Measurements from ENCODE around the gene HOMER2.
A peak's percentile ranks its signal among the peaks of the same experiment; 100 is the strongest.

Gene HOMER2

DNA sequence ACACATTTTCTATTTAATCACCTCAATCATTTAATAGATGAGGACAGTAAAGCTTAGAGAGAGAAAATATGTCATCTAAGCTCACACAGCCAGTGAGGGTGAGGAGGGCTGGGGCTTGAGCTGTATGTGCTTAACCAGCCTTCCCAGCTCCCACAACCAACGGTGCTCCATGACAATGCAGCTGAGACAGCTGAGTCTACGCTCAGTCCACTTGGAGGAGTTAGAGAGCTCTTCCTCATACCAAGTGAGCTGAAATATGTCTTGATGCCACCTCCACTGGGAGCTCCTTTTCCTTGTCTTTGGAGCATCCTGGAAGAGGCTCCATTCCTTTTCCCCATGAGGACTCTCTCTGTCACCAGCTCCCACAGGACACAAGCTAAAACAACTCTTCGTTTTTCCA, 9.3 kb downstream of the HOMER2 start:
- TF ChIP-seq ZNF274 (IDR thresholded peaks at IDR 0.05; ENCODE audit: low read length) (no peak), ZNF274 (tag by site-specific recombination; IDR thresholded peaks at IDR 0.05; ENCODE audit: borderline replicate concordance) (no peak)
- TF ChIP-seq, protein P1, sequence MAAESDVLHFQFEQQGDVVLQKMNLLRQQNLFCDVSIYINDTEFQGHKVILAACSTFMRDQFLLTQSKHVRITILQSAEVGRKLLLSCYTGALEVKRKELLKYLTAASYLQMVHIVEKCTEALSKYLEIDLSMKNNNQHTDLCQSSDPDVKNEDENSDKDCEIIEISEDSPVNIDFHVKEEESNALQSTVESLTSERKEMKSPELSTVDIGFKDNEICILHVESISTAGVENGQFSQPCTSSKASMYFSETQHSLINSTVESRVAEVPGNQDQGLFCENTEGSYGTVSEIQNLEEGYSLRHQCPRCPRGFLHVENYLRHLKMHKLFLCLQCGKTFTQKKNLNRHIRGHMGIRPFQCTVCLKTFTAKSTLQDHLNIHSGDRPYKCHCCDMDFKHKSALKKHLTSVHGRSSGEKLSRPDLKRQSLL (tag by site-specific recombination; IDR thresholded peaks at IDR 0.05), result 0 out of 2 replicates have a peak, but pooled peaks have one; percentile 17
- Histone ChIP-seq H3K36me3 (ENCODE audit: control insufficient read depth in 2 of 2, insufficient read depth in 1 of 2, low read length in 2 of 2) (no peaks in the 10 kb centered on the region), H3K4me1 (ENCODE audit: control insufficient read depth, insufficient read depth, low read length) (peaks cover 3% of the 10 kb centered on the region; the same call in 1 of the 2 replicates), H3K4me3 (ENCODE audit: low read depth, low read length) (no peak overlapping the region), H3K9me3 (ENCODE audit: control insufficient read depth, insufficient read depth, low read depth, low read length) (no peaks in the 10 kb centered on the region), H3K27ac (ENCODE audit: extremely low read depth, low read depth, low read length) (no peak overlapping the region)
- POLR2A ChIA-PET, result interaction anchor here (0.7 to 1.3 kb wide), 3 partner anchors 11 to 67 kb away, joined by 3 to 5 read pairs (median 3); no protein-coding TSS in a partner anchor
- CTCF ChIA-PET, result interaction anchor here (0.8 to 1.7 kb wide), 2 partner anchors 68 to 94 kb away, joined by 3 to 5 read pairs; partner anchors contain the start of gene C15orf40

DNA sequence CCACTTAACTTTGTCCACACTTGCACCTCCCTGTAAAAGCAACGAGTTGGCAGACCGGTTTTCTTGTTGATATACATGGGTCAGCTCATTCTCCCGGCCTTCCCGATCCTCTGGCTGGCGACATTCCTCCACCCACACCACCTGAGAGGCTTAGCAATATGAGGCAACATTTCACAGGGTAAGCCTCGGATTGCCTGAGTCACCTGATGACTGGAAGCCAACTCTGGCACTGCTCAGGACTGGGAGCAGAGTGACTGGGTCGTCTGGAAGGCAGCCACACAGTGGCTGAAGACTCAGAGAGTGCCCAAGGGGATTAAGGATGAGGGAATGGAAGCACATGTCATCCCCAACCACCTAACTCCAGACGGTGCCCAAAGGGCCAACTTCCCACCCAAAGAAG, 9.8 kb downstream of the HOMER2 start:
- Histone ChIP-seq H3K9me3 (ENCODE audit: control insufficient read depth, insufficient read depth, low read depth, low read length) (no peaks in the 10 kb centered on the region), H3K27ac (ENCODE audit: extremely low read depth, low read depth, low read length) (no peak overlapping the region), H3K4me3 (ENCODE audit: low read depth, low read length) (no peak overlapping the region), H3K36me3 (ENCODE audit: control insufficient read depth in 2 of 2, insufficient read depth in 1 of 2, low read length in 2 of 2) (no peaks in the 10 kb centered on the region), H3K4me1 (ENCODE audit: control insufficient read depth, insufficient read depth, low read length) (peaks cover 3% of the 10 kb centered on the region; the same call in 1 of the 2 replicates)
- ChIA-PET POLR2A (interaction anchor here (0.7 to 1.3 kb wide), 3 partner anchors 10 to 67 kb away, joined by 3 to 5 read pairs (median 3); no protein-coding TSS in a partner anchor), CTCF (interaction anchor here (0.6 to 1.7 kb wide), 4 partner anchors 22 to 1645 kb away, joined by 3 to 5 read pairs (median 3); partner anchors contain the start of gene C15orf40)
- TF ChIP-seq ZNF629 (tag by site-specific recombination; IDR thresholded peaks at IDR 0.05) (no peak), ZNF544 (tag by site-specific recombination; IDR thresholded peaks at IDR 0.05) (no peak), GLIS1 (tag by site-specific recombination; IDR thresholded peaks at IDR 0.05) (no peak), ZBTB17 (tag by site-specific recombination; IDR thresholded peaks at IDR 0.05) (no peak), ZNF416 (tag by site-specific recombination; IDR thresholded peaks at IDR 0.05) (no peak), OSR2 (tag by site-specific recombination; IDR thresholded peaks at IDR 0.05) (peak; percentile 71), KLF1 (tag by site-specific recombination; IDR thresholded peaks at IDR 0.05) (no peak), GLI4 (tag by site-specific recombination; IDR thresholded peaks at IDR 0.05) (no peak), EGR2 (tag by site-specific recombination; IDR thresholded peaks at IDR 0.05; ENCODE audit: low read depth) (0 out of 2 replicates have a peak, but pooled peaks have one; percentile 13), ZFHX2 (tag by site-specific recombination; conservative IDR thresholded peaks at IDR 0.05) (peak; percentile 56), ZNF404 (tag by site-specific recombination; IDR thresholded peaks at IDR 0.05) (no peak), ZFP41 (tag by site-specific recombination; IDR thresholded peaks at IDR 0.05; ENCODE audit: borderline replicate concordance) (no peak), ZBTB48 (tag by site-specific recombination; IDR thresholded peaks at IDR 0.05) (no peak), ZNF747 (tag by site-specific recombination; IDR thresholded peaks at IDR 0.05) (no peak), ZBTB1 (tag by site-specific recombination; IDR thresholded peaks at IDR 0.05) (no peak), ZNF394 (tag by site-specific recombination; IDR thresholded peaks at IDR 0.05; ENCODE audit: borderline replicate concordance) (no peak), WT1 (tag by site-specific recombination; IDR thresholded peaks at IDR 0.05) (no peak), ZNF155 (tag by site-specific recombination; IDR thresholded peaks at IDR 0.05) (no peak)
- TF ChIP-seq, protein P2, sequence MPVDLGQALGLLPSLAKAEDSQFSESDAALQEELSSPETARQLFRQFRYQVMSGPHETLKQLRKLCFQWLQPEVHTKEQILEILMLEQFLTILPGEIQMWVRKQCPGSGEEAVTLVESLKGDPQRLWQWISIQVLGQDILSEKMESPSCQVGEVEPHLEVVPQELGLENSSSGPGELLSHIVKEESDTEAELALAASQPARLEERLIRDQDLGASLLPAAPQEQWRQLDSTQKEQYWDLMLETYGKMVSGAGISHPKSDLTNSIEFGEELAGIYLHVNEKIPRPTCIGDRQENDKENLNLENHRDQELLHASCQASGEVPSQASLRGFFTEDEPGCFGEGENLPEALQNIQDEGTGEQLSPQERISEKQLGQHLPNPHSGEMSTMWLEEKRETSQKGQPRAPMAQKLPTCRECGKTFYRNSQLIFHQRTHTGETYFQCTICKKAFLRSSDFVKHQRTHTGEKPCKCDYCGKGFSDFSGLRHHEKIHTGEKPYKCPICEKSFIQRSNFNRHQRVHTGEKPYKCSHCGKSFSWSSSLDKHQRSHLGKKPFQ (tag by site-specific recombination; IDR thresholded peaks at IDR 0.05), result no peak
- TF ChIP-seq, protein P3, sequence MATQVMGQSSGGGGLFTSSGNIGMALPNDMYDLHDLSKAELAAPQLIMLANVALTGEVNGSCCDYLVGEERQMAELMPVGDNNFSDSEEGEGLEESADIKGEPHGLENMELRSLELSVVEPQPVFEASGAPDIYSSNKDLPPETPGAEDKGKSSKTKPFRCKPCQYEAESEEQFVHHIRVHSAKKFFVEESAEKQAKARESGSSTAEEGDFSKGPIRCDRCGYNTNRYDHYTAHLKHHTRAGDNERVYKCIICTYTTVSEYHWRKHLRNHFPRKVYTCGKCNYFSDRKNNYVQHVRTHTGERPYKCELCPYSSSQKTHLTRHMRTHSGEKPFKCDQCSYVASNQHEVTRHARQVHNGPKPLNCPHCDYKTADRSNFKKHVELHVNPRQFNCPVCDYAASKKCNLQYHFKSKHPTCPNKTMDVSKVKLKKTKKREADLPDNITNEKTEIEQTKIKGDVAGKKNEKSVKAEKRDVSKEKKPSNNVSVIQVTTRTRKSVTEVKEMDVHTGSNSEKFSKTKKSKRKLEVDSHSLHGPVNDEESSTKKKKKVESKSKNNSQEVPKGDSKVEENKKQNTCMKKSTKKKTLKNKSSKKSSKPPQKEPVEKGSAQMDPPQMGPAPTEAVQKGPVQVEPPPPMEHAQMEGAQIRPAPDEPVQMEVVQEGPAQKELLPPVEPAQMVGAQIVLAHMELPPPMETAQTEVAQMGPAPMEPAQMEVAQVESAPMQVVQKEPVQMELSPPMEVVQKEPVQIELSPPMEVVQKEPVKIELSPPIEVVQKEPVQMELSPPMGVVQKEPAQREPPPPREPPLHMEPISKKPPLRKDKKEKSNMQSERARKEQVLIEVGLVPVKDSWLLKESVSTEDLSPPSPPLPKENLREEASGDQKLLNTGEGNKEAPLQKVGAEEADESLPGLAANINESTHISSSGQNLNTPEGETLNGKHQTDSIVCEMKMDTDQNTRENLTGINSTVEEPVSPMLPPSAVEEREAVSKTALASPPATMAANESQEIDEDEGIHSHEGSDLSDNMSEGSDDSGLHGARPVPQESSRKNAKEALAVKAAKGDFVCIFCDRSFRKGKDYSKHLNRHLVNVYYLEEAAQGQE (tag by site-specific recombination; IDR thresholded peaks at IDR 0.05), result no peak

Data from HEK293 (cell line).